AG08396 (cell line): ENCODE measurements around the gene SPRR1A.

Experiments
- DNase-seq: peaks from one replicate; pipeline ENCODE4 v3.0.0; 2012; ENCODE audit warnings: low spot score, mixed read lengths

Gene SPRR1A, protein sequence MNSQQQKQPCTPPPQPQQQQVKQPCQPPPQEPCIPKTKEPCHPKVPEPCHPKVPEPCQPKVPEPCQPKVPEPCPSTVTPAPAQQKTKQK

DNA sequence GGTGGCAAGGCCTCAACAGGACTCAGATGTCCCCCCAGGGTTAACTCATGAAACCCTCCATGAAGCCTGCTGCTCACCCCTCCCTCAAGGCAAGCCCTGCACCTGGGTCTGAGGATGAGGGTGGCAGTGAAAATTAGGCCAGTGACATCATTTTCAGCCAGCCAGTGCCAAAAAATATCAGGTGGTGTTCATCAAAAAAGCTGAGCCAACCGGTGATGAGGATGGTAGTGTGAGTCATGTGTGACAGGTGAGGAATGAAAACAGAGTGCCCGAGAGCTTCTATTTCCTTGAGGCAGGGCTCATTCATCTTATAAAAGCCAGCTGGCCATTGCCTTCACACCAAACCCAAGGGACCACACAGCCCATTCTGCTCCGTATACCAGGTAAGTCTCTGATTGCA lies at the start of gene SPRR1A:
Gene SPRR1A (plus strand): TSS at position 339 of the 400 bp plus-strand sequence. CDS start 1,150 bp downstream, outside the sequence.
- DNase-seq, result no peak

GRCh38 chr1:152940614-152941013 lies 43.3 kb upstream of the SPRR1A start:
- DNase-seq, result no peak

GRCh38 chr1:152941037-152941711 lies 42.7 kb upstream of the SPRR1A start:
- no peak for DNase-seq

- no peak for DNase-seq
Observed at GRCh38 chr1:152942161-152942560, 41.7 kb upstream of the SPRR1A start.

- no peak for DNase-seq
Observed at GRCh38 chr1:152946248-152946647, 37.6 kb upstream of the SPRR1A start.

- DNase-seq, result no peak
Observed at GRCh38 chr1:152946651-152947256, 37.1 kb upstream of the SPRR1A start, which contains the start of gene SPRR5. Gene SPRR5 (plus strand): TSS chr1:152947206. CDS start chr1:152948555, 1,349 bp downstream.

DNA sequence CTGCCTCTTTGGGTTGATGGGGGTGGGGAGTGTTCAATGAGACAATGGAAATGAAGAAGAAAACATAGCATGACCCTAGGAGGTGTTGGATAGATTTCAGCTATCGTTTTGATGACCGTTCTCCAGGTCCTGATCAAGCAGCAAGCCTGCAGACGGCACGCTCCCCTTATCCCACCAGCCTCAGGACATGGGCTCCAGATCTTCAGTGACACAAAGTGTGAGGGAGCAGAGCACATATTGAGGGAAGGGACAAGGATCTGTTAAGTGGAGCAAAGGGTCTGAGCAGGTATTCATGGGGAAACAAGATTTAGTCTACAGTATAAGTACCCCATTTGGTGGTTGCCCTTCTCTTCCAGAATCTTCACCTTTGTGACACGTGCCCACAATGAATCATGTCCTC lies 32.2 kb upstream of the SPRR1A start:
- no peak for DNase-seq

DNA sequence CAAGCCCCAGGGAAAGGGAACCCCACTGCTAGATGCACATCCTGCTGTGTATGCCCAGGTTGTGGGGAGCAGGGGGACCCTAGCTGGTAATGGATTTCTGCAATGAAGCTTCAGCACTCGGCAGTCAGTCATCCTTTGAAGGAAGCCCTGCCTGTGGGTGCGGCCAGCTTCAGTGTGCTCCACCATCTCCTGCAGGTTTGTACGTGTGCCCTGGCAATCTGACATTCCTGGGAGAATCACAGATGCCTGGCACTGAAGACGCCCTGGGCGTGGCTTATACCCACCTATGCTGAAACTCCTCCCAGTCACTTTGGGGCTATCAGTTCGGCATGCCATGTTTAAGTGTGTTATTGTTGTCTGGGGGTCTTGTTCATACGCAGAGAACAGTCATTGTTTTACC lies 30.1 kb upstream of the SPRR1A start:
- DNase-seq, result no peak

- no peak for DNase-seq
Observed at GRCh38 chr1:152954436-152954835, 29.4 kb upstream of the SPRR1A start.

- no peak for DNase-seq
Observed at GRCh38 chr1:152957561-152957960, 26.3 kb upstream of the SPRR1A start.

DNA sequence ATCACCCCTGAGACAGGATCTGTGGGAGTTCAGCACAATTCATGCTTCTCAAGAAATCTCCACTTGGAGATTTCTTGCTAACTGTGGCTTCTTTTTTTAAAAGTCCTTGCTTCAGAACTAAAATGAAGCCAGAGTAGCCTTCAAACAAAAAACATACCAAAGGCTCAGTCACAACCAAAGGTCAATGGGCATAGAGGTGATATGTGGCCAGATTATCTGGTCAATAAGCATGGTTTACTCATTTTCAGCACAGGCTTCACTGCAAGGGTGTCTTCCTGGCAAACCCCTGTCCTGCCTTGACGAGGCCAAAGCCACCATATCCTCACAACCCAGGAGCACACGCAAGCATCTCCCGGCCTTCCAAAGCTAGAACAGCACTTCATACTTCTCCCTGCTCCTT lies 24.6 kb upstream of the SPRR1A start:
- no peak for DNase-seq

- DNase-seq, result no peak
Observed at GRCh38 chr1:152959801-152960451, 24.0 kb upstream of the SPRR1A start.

- DNase-seq, result no peak
Observed at GRCh38 chr1:152960452-152961044, 23.3 kb upstream of the SPRR1A start.

DNA sequence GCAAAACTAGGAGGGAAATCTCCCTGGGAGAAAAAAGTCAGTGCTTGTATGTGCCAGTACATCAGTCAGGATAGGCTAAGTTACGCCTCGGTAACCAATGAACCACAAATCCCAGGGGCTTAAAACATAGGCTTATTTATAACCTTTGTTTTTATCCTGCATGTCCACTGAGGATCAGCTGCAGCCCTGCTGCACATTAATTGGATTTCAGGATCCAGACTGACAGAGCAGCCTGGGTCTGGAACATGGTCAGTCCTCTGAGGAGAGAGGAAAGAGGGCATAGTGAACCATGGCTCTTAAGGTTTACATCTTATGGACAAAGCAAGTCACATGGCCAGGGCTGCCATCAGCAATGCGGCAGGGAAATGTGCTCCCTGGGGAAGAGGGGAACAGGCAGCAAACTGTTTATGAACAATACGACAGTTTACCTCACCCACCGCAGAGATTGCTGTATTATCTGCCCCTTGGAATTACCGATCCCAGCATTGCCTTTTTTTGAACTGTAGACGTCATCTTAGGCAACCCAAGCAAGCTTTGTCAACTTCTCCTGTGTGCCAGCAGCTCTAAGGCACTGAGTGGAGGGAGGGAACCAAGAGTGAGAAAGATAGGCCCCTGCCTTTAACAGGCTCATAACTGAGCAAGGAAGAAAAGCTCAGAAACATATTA lies 22.5 kb upstream of the SPRR1A start:
- no peak for DNase-seq

- no peak for DNase-seq
Observed at GRCh38 chr1:152962876-152963415, 20.9 kb upstream of the SPRR1A start.

- no peak for DNase-seq
Observed at GRCh38 chr1:152964536-152964935, 19.3 kb upstream of the SPRR1A start.

- DNase-seq, result no peak
Observed at GRCh38 chr1:152965853-152966252, 18.0 kb upstream of the SPRR1A start.

DNA sequence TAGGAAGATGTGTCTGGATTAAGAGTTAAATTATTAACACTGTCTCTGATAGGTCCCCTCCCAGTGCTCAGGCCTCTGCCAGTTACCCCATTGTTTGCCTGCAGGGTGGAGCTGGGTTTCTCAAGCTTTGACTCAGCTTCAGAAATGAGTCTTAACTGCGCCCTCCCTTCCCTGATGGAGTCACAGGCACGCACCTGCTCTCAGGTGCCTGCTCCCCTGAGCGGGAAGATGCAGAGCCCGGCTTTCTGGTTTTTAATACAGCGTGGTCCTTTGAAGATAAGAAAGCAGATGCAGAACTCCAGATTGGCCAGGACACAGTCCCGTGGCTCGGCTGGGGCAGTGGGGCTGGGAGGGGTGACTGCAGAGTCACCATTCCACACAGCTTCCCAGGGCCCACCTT lies 16.7 kb upstream of the SPRR1A start:
- DNase-seq, result no peak

- DNase-seq, result no peak
Observed at GRCh38 chr1:152968248-152968647, 15.6 kb upstream of the SPRR1A start.

DNA sequence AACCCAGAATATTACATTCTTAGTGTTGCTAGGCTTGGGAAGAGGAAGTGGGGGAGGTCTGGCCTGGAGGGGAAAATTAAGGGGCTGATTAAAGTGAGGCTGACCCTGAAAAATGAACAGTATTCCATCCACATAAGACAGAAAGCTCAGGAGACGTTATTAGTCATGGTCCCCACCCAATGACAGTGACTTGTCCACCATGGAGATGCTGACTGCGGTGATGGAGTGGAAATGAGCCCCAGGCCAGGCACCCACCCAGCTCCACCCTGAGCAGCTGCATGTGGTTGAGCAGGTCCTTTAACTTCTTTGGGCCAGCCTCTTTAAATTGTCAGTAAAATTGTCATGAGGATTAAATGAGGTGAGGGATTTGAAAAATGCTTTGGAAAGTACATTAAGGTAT lies 14.8 kb upstream of the SPRR1A start:
- DNase-seq, result no peak

GRCh38 chr1:152970495-152970894 lies 13.4 kb upstream of the SPRR1A start, which contains the start of gene SPRR4:
Gene SPRR4 (plus strand): TSS chr1:152970648. CDS start chr1:152971891, 1,243 bp downstream.
- DNase-seq, result no peak
